ENCODE results near the gene RBMS1. TPM values are rescaled to one million over a fixed set of nuclear protein-coding genes. Genes with fewer than 3 reads are reported as not detected.

The RBMS1 gene
- total RNA-seq, 4 donors from 2014 or later: 50.2 to 62.3 (median 59.1) TPM

- intact Hi-C loops (cut with DNase I; ENCODE audit: low total_unique reads): no loop called here
- DNase-seq (ENCODE audit: low spot score in 2 of 2): no peak
- 77 to 80% methylated on average over 6 of the region's 6 CpGs for WGBS, 2 donors
- TF ChIP-seq POLR2A (IDR thresholded peaks at IDR 0.05): no peak
- TF ChIP-seq CTCF (IDR thresholded peaks at IDR 0.05): no peak
- H3K4me3 ChIP-seq (ENCODE audit: low read depth, poor library complexity, severe bottlenecking): no peak overlapping the region
Measured at GRCh38 chr2:160478660-160479059, 14.9 kb downstream of the RBMS1 start.

DNA sequence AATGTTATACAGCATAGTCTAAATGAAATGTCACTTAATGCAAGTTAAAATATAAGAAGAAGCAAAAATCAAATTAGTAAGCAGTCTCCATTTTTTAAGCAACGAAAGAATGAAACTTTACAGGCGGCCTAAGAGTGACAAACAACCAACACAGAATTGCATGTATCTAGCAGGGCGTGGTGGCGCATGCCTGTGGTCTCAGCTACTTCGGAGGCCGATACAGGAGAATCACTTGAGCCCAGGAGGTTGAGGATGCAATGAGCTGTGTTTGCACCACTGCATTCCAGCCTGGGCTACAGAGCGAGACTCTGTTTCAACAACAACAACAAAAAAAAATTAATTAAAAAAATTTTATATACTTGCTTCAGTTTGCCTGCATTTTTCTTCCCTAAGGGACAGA is 16.6 kb downstream of the RBMS1 start:
- no peak overlapping the region for H3K4me3 ChIP-seq (ENCODE audit: low read depth, poor library complexity, severe bottlenecking)
- 95 to 99% methylated on average over 7 of the region's 7 CpGs for WGBS, 2 donors
- TF ChIP-seq POLR2A (IDR thresholded peaks at IDR 0.05): no peak
- TF ChIP-seq CTCF (IDR thresholded peaks at IDR 0.05): no peak
- no peak for DNase-seq (ENCODE audit: low spot score in 2 of 2)
- intact Hi-C loops (cut with DNase I; ENCODE audit: low total_unique reads): no loop called here

- H3K4me3 ChIP-seq (ENCODE audit: low read depth, poor library complexity, severe bottlenecking): no peak overlapping the region
- 81% methylated on average over 7 of the region's 7 CpGs for WGBS, 2 donors
- intact Hi-C loops (cut with DNase I; ENCODE audit: low total_unique reads): no loop called here
- TF ChIP-seq CTCF (IDR thresholded peaks at IDR 0.05) (no peak), POLR2A (IDR thresholded peaks at IDR 0.05) (no peak)
- no peak for DNase-seq (ENCODE audit: low spot score in 2 of 2)
Measured at GRCh38 chr2:160474891-160475787, 18.5 kb downstream of the RBMS1 start.

DNA sequence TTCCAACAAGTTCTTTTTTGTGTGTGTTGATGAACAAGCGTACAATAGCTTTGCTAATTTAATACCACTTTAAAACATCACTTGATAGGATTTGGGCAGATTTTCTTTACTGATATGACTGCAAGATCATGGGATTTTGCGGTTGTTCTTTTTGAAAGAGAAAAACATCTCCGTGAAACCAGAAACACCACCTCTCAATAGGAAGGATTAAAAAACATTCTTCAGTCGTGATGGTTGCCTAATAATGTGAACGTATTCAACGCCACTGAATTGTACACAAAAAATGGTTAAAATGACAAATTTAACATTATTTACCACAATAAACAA is 19.3 kb downstream of the RBMS1 start:
- H3K4me3 ChIP-seq (ENCODE audit: low read depth, poor library complexity, severe bottlenecking): no peak overlapping the region
- WGBS, 2 donors: 63 to 71% methylated on average over 6 of the region's 6 CpGs
- intact Hi-C loops (cut with DNase I; ENCODE audit: low total_unique reads): no loop called here
- TF ChIP-seq POLR2A (IDR thresholded peaks at IDR 0.05): no peak
- DNase-seq (ENCODE audit: low spot score in 2 of 2): no peak

DNA sequence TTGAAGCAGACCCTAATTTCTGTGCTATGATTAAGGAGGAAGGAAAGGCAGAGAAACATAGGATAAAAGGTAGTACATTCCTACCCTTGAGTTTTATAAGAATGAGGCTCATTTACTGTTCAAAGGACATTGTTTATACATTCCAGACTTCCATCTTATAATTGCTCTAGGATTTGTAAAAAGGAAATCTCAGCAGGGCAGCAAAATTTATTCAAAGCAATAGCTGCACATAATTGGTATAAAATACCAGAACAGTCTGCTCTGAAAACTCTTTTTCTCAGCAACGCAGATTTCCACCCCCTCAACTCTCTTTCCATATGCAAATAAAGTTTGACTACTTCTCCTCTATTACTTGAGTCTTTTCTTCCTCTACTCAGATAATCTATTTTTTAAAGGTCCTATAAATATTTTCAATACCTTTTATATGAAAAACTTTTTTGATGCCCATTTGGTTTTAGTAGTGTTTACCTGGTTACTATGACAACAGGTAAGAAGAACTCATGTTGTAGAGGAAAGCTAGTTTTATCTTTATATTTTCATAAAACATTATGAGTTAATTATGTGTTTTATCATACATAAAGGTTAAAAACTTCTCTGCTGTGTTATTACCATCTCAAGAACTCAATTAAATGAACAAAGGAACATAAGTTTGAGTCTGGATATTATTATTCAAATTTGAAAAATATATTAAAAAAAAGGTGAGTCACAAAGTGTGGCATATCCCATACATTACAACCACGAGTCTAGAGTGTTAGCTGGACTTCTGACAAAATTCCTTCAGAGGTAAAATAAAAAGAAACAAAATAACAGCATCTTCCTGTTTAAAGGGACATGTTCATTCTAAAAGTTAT is 19.9 kb downstream of the RBMS1 start:
- no peak for DNase-seq (ENCODE audit: low spot score in 2 of 2)
- TF ChIP-seq POLR2A (IDR thresholded peaks at IDR 0.05) (no peak), CTCF (IDR thresholded peaks at IDR 0.05) (no peak)
- WGBS, 2 donors: 45 to 53% methylated on average over 2 of the region's 2 CpGs
- H3K4me3 ChIP-seq (ENCODE audit: low read depth, poor library complexity, severe bottlenecking): no peak overlapping the region
- intact Hi-C loops (cut with DNase I; ENCODE audit: low total_unique reads): no loop called here

GRCh38 chr2:160472839-160473251 is 20.8 kb downstream of the RBMS1 start:
- no peak for DNase-seq (ENCODE audit: low spot score in 2 of 2)
- intact Hi-C loops (cut with DNase I; ENCODE audit: low total_unique reads): no loop called here
- WGBS, 2 donors: 74 to 78% methylated on average over 4 of the region's 4 CpGs
- H3K4me3 ChIP-seq (ENCODE audit: low read depth, poor library complexity, severe bottlenecking): no peak overlapping the region
- TF ChIP-seq CTCF (IDR thresholded peaks at IDR 0.05): no peak
- TF ChIP-seq POLR2A (IDR thresholded peaks at IDR 0.05): no peak

All from lower leg skin (tissue), 4 donors.